GM19023 (cell line): ENCODE measurements around the gene OR1A2.
"Not testable (repeated sequence)": the region's sequence is repeated elsewhere in the genome, so short reads cannot be mapped to it uniquely, and the experiment has no call there.

Experiments
- ATAC-seq: cut with Tn5 transposase; IDR thresholded peaks from one replicate; pipeline ENCODE4 v1.9.1; 2021; ENCODE audit warnings: mild to moderate bottlenecking, moderate library complexity; ENCODE audit not compliant: unreplicated experiment

The OR1A2 gene, protein sequence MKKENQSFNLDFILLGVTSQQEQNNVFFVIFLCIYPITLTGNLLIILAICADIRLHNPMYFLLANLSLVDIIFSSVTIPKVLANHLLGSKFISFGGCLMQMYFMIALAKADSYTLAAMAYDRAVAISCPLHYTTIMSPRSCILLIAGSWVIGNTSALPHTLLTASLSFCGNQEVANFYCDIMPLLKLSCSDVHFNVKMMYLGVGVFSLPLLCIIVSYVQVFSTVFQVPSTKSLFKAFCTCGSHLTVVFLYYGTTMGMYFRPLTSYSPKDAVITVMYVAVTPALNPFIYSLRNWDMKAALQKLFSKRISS

DNA sequence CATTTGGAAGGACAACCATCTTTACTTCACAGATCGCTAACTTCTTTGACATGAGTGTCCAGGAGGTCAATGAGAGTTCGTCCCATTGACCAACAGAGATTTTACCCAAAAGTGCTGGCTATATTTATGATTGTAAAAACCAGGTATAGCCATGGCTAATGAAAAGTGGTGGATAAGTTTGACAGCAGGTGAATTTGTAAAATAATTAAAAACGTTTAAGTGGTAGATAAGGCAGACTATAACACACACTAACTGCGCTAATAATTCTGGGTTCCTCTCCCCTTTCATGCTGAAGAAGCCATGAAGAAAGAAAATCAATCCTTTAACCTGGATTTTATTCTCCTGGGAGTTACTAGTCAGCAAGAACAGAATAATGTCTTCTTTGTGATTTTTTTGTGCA, at the start of gene OR1A2:
TSS of gene OR1A2 (plus strand) at position 301 of the 400 bp plus-strand sequence. CDS start at position 301, 0 bp downstream.
- ATAC-seq = no peak

DNA sequence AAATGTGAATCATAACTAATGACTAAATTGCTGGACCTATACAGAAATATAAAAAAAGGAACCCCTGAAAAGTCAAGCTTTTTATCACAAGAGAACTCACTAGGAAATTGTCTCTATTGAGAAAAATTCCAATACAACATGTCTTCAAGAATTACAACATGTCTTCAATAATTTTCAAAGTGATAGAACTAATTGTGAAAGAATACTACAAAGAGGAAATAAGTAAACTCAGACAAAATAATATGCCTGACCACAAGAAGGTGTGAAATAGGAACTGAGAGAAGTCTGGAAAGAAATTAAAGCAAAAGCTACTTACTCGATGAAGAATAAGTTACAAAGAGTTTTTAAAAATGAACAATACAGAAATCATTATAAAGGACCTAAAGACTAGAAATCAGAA, 40.1 kb upstream of the OR1A2 start:
- no peak for ATAC-seq

DNA sequence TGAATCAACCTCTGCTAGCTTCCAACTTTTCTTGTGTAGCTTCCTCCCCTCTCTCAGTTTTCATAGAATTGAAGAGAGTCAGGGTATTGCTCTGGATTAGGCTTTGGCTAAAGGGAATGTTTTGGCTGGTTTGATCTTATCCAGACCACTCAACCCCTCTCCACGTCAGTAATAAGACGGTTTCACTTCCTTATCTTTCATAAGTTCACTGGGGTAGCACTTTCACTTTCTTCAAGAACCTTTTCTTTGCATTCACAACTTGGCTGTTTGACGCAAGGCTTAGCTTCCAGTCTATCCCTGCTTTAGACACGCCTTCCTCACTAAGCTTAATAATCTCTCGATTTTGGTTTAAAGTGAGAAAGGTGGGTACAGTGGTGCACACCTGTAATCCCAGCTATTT, 29.7 kb upstream of the OR1A2 start:
- no peak for ATAC-seq

DNA sequence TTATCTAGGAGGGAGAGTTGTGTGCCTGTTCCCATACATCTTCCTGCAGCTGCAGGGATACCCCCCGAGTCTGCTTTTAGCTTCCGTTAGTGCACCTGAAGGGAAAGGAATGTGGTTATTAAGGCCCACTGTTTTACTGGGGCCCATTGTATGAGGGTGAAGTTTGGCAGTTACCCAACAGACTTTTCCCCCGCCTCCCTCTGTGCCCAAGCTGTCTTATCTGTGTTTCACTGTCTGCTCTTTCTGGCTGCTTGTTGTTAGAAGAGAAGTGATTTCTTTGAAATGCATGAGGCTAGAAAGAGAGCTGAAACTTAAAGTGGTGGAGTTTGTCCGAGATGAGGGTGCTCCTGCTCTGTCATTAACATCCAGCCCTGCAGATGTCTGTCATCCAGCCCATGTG, 7.4 kb upstream of the OR1A2 start:
- ATAC-seq = no peak

DNA sequence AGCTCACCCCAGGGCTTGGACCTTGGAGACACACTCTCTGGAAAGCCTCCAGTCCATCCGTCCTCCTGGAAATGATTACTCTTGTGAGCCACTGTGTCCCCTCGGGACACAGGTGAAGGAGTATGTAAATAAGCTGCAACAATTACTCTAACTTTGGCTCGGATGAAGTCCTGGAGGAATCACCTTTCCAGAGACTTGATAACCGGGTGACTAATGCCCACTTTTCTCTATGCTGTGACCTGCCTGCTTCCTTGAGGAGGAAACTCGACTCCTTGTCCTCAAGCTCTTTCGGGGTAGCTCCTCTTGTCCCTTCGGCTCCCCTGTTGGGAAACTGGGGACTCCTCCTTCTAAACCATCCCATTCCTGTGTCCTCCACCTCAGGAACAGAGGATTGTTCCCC, 10.0 kb downstream of the OR1A2 start, which contains the start of gene OR1A1:
TSS of gene OR1A1 (plus strand) at position 301 of the 400 bp plus-strand sequence. CDS start 7,954 bp downstream, outside the sequence.
- ATAC-seq = no peak

DNA sequence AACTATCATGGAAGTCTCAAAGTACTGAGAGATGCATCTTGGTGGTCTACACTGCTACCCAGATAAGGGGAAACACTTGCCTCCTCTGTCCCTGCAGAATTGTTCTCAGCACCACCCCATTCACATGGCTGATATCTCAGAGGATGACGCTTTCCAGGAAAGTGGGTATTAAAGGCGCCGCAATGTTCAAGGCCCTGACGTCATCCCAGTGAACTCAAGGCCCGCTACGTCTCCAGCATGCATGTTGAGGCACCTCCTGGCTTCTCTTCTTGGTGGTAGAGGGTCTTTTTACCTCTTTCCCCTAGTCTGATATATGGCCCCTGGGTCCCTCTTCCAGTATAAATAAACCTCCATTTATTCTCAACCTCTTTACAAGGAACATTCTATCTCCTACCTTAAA, 11.2 kb downstream of the OR1A2 start:
- no peak for ATAC-seq

DNA sequence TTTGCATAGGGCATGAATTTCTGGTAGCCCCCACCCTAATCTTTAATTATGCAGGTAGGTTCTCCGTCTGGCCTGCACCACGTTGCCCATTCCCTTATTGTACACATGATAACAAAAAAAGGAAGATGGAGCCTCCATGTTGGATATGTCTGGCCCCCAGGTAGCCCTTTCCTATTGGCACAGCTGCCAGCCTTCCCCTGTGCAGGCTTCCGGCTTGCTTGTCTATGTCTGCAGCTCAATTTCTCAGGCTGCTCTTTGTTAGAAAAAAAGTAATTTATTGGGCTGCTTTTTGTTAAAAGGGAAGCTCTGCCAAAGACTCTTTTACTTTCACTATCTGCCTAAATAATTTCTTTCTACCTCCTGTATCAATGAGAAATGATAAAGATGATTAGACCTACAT, 15.7 kb downstream of the OR1A2 start:
- ATAC-seq = no peak

DNA sequence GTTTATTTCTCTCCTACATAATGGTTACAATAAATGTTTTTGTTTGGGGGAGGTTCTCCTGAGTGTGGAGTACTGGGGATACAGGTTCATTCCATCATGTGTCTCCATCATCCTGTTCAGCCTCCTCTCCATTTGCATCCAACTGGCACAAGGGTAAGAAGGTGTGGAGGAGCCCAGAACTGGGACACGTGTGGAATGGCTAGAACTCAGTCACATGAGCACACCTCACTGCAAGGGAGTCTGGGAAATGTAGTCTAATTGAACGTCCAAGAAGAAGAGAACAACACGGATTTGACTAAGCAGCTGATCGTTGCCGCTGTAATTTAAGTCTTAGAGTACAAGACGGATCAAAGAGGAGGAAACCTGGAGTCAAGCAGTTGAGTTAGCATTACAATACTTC, 16.3 kb downstream of the OR1A2 start:
- no peak for ATAC-seq

DNA sequence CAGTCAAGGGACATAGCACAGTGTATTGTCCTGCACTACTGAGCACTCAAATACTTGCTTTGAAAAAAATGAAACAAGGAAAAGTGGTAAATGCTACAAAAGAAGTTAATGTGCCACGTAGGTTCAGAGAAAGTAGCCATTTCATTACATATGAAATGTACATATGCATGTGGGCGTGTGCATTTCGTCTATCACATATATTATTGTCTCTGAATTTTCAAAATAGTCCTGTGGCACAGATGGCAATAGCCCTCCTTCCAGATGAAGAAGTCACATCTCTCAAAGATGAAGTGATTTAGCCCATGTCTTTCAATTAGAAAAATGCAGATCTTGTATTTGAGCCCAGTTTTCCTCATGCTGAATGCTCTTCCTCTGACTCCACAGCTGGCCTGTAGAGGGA, 22.7 kb downstream of the OR1A2 start:
- not testable (repeated sequence) for ATAC-seq

DNA sequence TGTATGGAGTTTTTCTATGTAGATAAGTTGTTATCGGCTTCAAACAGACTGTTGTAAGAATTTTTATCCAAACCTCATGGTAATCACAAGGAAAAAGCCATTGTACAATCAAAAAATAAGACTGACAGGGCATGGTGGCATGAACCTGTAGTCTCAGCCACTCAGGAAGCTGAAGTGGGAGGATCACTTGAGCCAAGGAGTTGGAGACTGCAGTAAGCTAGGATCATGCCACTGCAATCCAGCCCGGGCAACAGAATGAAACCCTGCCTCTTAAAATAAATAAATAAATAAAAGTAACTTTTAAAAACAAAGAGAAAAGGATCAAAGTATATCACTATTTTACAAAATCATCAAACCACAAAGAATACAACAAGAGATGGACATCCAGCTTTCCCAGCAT, 24.5 kb downstream of the OR1A2 start:
- no peak for ATAC-seq

DNA sequence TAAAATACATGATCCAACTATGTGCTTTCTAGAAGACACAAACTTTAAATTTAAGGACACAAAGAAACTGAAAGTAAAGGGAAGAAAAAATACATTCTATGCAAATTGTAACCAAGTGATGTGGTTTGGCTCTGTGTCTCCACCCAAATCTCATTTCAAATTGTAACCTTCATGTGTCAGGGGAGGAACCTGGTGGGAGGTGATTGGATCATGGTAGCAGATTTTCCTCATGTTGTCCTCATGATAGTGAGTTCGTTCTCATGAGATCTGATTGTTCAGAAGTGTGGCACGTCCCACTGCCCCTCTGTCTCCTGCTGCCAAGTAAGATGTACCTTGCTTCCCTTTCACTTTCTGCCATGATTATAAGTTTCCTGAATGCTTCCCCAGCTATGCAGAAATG, 25.2 kb downstream of the OR1A2 start:
- no peak for ATAC-seq

DNA sequence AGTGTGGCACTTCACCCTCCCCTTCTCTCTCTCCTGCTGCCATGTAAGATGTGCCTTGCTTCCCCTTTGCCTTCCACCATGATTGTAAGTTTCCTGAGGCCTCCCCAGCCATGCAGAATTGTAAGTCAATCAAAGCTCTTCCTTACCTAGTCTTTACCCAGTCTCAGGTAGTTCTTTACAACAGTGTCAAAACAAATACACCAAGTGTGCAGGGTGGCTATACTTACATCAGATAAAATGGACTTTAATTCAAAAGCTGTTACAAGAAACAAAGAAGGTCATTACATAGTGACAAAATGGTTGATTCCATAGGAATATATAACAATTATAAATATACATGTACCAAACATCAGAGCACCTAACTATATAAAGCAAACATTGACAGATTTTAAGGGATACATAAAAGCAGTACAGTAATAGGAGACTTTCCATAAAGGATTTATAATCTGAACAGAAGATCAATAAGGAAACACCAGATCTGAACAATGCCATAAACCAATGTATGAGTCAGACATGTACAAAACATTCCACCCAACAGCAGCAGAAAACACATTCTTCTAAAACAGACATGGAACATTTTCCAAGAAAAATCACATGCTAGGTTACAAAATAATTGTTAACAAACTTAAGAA, 27.5 kb downstream of the OR1A2 start:
- not testable (repeated sequence) for ATAC-seq

DNA sequence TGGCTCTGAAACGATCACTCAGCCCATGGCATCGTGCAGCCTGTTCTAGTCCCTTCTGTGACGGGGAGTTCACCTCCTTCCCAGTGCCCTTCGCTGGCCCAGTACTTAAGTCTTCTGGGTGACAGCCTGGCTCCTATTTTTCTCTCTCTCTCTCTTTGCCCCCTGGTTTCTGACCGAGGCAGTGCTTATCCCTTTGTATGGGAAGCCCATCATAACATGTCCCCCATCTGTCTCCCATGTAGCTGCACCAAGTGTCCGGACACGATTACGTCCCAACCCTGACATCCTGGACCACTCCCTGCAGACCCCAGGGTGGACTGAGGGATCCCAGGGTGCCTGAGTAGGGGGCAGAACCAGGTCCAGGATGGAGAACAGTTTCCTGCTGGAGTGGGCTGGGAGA, 35.0 kb downstream of the OR1A2 start:
- not testable (repeated sequence) for ATAC-seq

DNA sequence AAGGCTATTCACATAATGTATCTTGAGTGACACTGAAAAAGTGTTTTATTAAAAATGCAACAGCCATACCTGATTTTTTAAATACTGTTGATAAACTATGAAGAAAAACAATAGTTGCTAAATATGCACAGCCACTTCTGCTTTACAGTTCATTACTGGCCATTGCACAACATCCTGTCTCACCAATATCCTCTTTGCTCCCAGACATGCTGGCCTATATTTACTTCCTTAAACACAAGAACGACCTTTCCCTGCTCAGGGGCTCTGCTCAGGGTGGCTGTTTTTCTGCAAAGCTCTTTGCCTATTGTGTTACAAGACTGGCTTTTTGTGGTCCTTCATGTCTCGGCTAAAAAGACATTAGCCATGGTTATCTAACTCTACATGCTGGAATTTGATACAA, 41.4 kb downstream of the OR1A2 start:
- ATAC-seq = not testable (repeated sequence)

DNA sequence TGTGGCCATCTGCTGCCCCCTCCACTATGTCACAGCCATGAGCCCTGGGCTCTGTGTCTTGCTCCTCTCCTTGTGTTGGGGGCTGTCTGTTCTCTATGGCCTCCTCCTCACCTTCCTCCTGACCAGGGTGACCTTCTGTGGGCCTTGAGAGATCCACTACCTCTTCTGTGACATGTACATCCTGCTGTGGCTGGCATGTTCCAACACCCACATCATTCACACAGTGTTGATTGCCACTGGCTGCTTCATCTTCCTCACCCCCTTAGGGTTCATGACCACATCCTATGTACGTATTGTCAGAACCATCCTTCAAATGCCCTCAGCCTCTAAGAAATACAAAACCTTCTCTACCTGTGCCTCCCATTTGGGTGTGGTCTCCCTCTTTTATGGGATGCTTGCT, 43.7 kb downstream of the OR1A2 start:
- not testable (repeated sequence) for ATAC-seq

DNA sequence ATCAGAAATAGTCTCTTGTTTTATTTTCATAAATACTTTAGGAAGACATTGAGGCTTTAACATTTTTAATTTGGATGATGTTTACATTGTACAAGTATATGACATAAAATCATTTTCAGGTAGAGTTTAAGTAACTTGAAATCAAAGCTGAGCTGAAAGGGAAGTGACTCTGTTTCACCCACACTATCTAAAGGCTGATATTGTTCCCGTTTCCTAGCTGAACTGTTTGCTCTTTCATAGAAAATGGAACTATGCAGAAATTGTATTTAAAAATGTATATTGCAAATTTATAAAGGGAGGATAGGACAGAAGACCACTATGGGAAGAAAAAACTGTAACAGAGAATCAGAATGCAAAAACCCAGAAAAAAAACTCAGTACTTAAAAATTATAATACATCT, 47.5 kb downstream of the OR1A2 start:
- ATAC-seq = not testable (repeated sequence)
